Activated CD4-positive, alpha-beta T cell treated with anti-CD3 and anti-CD28 coated beads for 24 hours (primary cell): Measurements from ENCODE around the gene RPL10.
A peak's percentile ranks its signal among the peaks of the same experiment; 100 is the strongest.

ENCODE experiments used
- DNase-seq, 2 donors: peaks; one replicate each; pipeline ENCODE4 v3.0.0-alpha.2; 2020; ENCODE audit warnings: low read depth in 2 of 2

RPL10 gene

GRCh38 chrX:154430916-154431315 is 32.7 kb downstream of the RPL10 start:
- DNase-seq: no peak

GRCh38 chrX:154431341-154431740 is 33.2 kb downstream of the RPL10 start:
- no peak for DNase-seq

- DNase-seq: no peak
These were observed 34.0 kb downstream of the RPL10 start for GRCh38 chrX:154432210-154432609.

GRCh38 chrX:154433605-154434004 is 35.4 kb downstream of the RPL10 start:
- no peak for DNase-seq

- DNase-seq: no peak
These were observed 36.4 kb downstream of the RPL10 start for GRCh38 chrX:154434394-154435168.

- no peak for DNase-seq
These were observed 37.1 kb downstream of the RPL10 start for GRCh38 chrX:154435171-154435733.

GRCh38 chrX:154436374-154436982 is 38.3 kb downstream of the RPL10 start:
- no peak for DNase-seq

- DNase-seq: peak in 1 of 2 donors; percentile 40
These were observed 39.0 kb downstream of the RPL10 start, which contains the start of gene GDI1 for GRCh38 chrX:154436983-154437752. Gene GDI1, plus strand, starts transcription at chrX:154437154. Its CDS starts 101 bp downstream, at chrX:154437255.

- no peak for DNase-seq
These were observed 40.1 kb downstream of the RPL10 start for GRCh38 chrX:154437971-154438893.

- DNase-seq: no peak
These were observed 41.7 kb downstream of the RPL10 start for GRCh38 chrX:154439841-154440240.

- no peak for DNase-seq
These were observed 42.6 kb downstream of the RPL10 start for GRCh38 chrX:154440623-154441357.

- DNase-seq: no peak
These were observed 43.4 kb downstream of the RPL10 start for GRCh38 chrX:154441564-154441963.

- no peak for DNase-seq
These were observed 44.0 kb downstream of the RPL10 start for GRCh38 chrX:154441984-154442707.

- no peak for DNase-seq
These were observed 45.3 kb downstream of the RPL10 start for GRCh38 chrX:154443479-154443910.

- peak; percentile 52 to 60 for DNase-seq
These were observed 46.0 kb downstream of the RPL10 start, which contains the start of gene FAM50A for GRCh38 chrX:154443992-154444754. Gene FAM50A, plus strand, starts transcription at chrX:154444141. Its CDS starts 95 bp downstream, at chrX:154444236.

GRCh38 chrX:154444755-154445246 is 46.6 kb downstream of the RPL10 start:
- no peak for DNase-seq

- no peak for DNase-seq
These were observed 47.6 kb downstream of the RPL10 start for GRCh38 chrX:154445776-154446175.

- DNase-seq: no peak
These were observed 48.3 kb downstream of the RPL10 start for GRCh38 chrX:154446430-154446829.

GRCh38 chrX:154448484-154448883 is 50.3 kb downstream of the RPL10 start:
- no peak for DNase-seq
